Measurements from ENCODE around the gene KBTBD7. TPM values are rescaled to one million over a fixed set of nuclear protein-coding genes. Genes with fewer than 3 reads are reported as not detected.

Gene KBTBD7
- total and polyA plus RNA-seq, 8 donors = 6.9 to 19.2 (median 17.1) TPM

- ATAC-seq = no peak
- no peaks in the 10 kb centered on the region for H3K27me3 ChIP-seq
- H3K4me3 ChIP-seq = no peak overlapping the region
- no peak overlapping the region for H3K27ac ChIP-seq
- peaks cover 5 to 47% of the 10 kb centered on the region in 2 donors for H3K9me3 ChIP-seq
- intact Hi-C loops (cut with DNase I) = no loop called here
- TF ChIP-seq CTCF (IDR thresholded peaks at IDR 0.05) = no peak
- H3K36me3 ChIP-seq = no peaks in the 10 kb centered on the region
- no peak for DNase-seq
- H3K4me1 ChIP-seq = no peaks in the 10 kb centered on the region
These were observed 49.0 kb downstream of the KBTBD7 start for GRCh38 chr13:41145136-41145908.

- intact Hi-C loops (cut with DNase I) = no loop called here
- TF ChIP-seq CTCF (IDR thresholded peaks at IDR 0.05) = no peak
- DNase-seq (no peak), ATAC-seq (no peak)
- H3K4me1 ChIP-seq = no peaks in the 10 kb centered on the region
- H3K27ac ChIP-seq = no peak overlapping the region
- H3K27me3 ChIP-seq = no peaks in the 10 kb centered on the region
- no peaks in the 10 kb centered on the region for H3K36me3 ChIP-seq
- peaks cover 5 to 39% of the 10 kb centered on the region in 2 donors for H3K9me3 ChIP-seq
- no peak overlapping the region for H3K4me3 ChIP-seq
These were observed 49.8 kb downstream of the KBTBD7 start for GRCh38 chr13:41144576-41144975.

Other genes with a start within 250 kb of the KBTBD7 start
- gene ELF1, start 175.3 kb downstream of the KBTBD7 start, total RNA-seq = 10 to 100 TPM; 58.5 to 84.6 TPM
- 10 to 100 TPM; 46.6 to 53.2 (median 51.7) TPM for gene ELF1, start 175.3 kb downstream of the KBTBD7 start, polyA plus RNA-seq (ENCODE audit: insufficient read length in 6 of 6)
- 1 to 10 TPM; 7.2 to 8.0 TPM for gene WBP4, start 133.1 kb downstream of the KBTBD7 start, total RNA-seq
- gene WBP4, start 133.1 kb downstream of the KBTBD7 start, polyA plus RNA-seq (ENCODE audit: insufficient read length in 6 of 6) = 10 to 100 TPM; 21.4 to 24.5 (median 23.2) TPM
- gene KBTBD6, start 61.8 kb downstream of the KBTBD7 start, total RNA-seq = 1 to 10 TPM; 6.9 to 7.2 TPM
- 10 to 100 TPM; 14.0 to 16.0 (median 14.8) TPM for gene KBTBD6, start 61.8 kb downstream of the KBTBD7 start, polyA plus RNA-seq (ENCODE audit: insufficient read length in 6 of 6)
- 10 to 100 TPM; 11.3 to 11.9 TPM for gene MTRF1, start 69.0 kb upstream of the KBTBD7 start, total RNA-seq
- gene MTRF1, start 69.0 kb upstream of the KBTBD7 start, polyA plus RNA-seq (ENCODE audit: insufficient read length in 6 of 6) = 10 to 100 TPM; 19.2 to 26.9 (median 22.3) TPM
- gene NAA16, start 116.7 kb upstream of the KBTBD7 start, total RNA-seq = 10 to 100 TPM; 17.2 to 20.3 TPM
- 10 to 100 TPM; 52.3 to 69.4 (median 59.5) TPM for gene NAA16, start 116.7 kb upstream of the KBTBD7 start, polyA plus RNA-seq (ENCODE audit: insufficient read length in 6 of 6)

Measured in left lung (tissue), 10 donors.